Endothelial cell of umbilical vein (primary cell): ENCODE measurements around the gene APIP. TPM values are rescaled to one million over a fixed set of nuclear protein-coding genes. Genes with fewer than 3 reads are reported as not detected.

ENCODE experiments used
- BruUV-seq: library from RNA; stranded (reverse); fragments of 400-500 nt; replicated peaks from 2 replicates; lab custom pipeline; 2021; lab: Mats Ljungman, UMichigan
- CTCF ChIA-PET: fragments of 300-600, 350-600 bp; sonication (Branson Sonifier 250); formaldehyde crosslinking; loops from one replicate; lab custom pipeline; 2021; ENCODE audit warnings: antibody characterized with exemption, inconsistent platforms; lab: Charles Lee
- POLR2A ChIA-PET: fragments of 300-600, 350-600 bp; sonication (Branson Sonifier 250); formaldehyde crosslinking; loops from one replicate; lab custom pipeline; 2021; ENCODE audit warnings: antibody characterized with exemption, inconsistent platforms; lab: Charles Lee
- DNase-seq: peaks from one replicate; pipeline ENCODE4 v3.0.0-alpha.2; 2011; ENCODE audit warnings: low read depth, low spot score
- FAIRE-seq: peaks from 2 replicates; lab custom pipeline; 2011; peaks lifted over from hg19 to GRCh38; lab: Jason Lieb, UNC
- H2AFZ ChIP-seq: 2 replicates; pipeline ENCODE4 v1.6.0; 2012; ENCODE audit warnings: low read depth, low read length, control low read depth, inconsistent platforms
- H3K27ac ChIP-seq: 2 replicates; pipeline ENCODE4 v1.5.1; 2011; ENCODE audit warnings: low read depth, mild to moderate bottlenecking, control low read depth, low read length, moderate library complexity; ENCODE audit not compliant: insufficient read depth
- H3K27me3 ChIP-seq, 2 experiments: 2 replicates each; pipeline versions ENCODE4 v1.6.0 to v1.6.1; 2011; ENCODE audit warnings: low read length in 2 of 2, mixed read lengths in 1 of 2; ENCODE audit not compliant: control insufficient read depth in 2 of 2, insufficient read depth in 2 of 2
- H3K36me3 ChIP-seq, 2 experiments: 2 replicates in 1 of 2; 3 replicates in 1 of 2; pipeline ENCODE4 v1.5.1; 2011; ENCODE audit warnings: low read length in 2 of 2, mild to moderate bottlenecking in 1 of 2, moderate library complexity in 1 of 2; ENCODE audit not compliant: control insufficient read depth in 2 of 2, insufficient read depth in 2 of 2; ENCODE audit errors: extremely low read depth in 1 of 2
- H3K4me1 ChIP-seq: 3 replicates; pipeline ENCODE4 v1.5.1; 2011; ENCODE audit warnings: mild to moderate bottlenecking, low read length; ENCODE audit not compliant: control insufficient read depth, insufficient read depth; ENCODE audit errors: extremely low read depth
- H3K4me2 ChIP-seq: 2 replicates; pipeline ENCODE4 v1.6.1; 2011; ENCODE audit warnings: low read length, control low read depth, mixed read lengths; ENCODE audit not compliant: insufficient read depth
- H3K4me3 ChIP-seq, 3 experiments: fragments of 200-600 bp in 1 of 3; sonication (generic), shearing (Covaris generic) in 1 of 3; replicated peaks in 1 of 3; 2 replicates each; pipeline ENCODE4 v1.5.1; 2011 to 2016; ENCODE audit warnings: control low read depth in 3 of 3, low read length in 3 of 3, mild to moderate bottlenecking in 2 of 3, inconsistent platforms in 1 of 3, low read depth in 1 of 3, moderate library complexity in 1 of 3; ENCODE audit not compliant: insufficient read depth in 1 of 3
- H3K79me2 ChIP-seq: 2 replicates; pipeline ENCODE4 v1.6.0; 2012; ENCODE audit warnings: low read length, inconsistent platforms; ENCODE audit not compliant: control insufficient read depth, insufficient read depth
- H3K9ac ChIP-seq: replicated peaks from 2 replicates; pipeline ENCODE3; 2011; ENCODE audit warnings: low read length, control low read depth; ENCODE audit not compliant: insufficient read depth; ENCODE audit errors: extremely low read depth
- H3K9me1 ChIP-seq: replicated peaks from 3 replicates; pipeline ENCODE4 v1.6.0; 2011; ENCODE audit warnings: mild to moderate bottlenecking, low read length; ENCODE audit not compliant: control insufficient read depth, insufficient read depth; ENCODE audit errors: extremely low read depth
- H3K9me3 ChIP-seq: replicated peaks from 2 replicates; pipeline ENCODE4 v1.5.1; 2012; ENCODE audit warnings: low read length, inconsistent platforms; ENCODE audit not compliant: control insufficient read depth, insufficient read depth
- H4K20me1 ChIP-seq: replicated peaks from 2 replicates; pipeline ENCODE3; 2011; ENCODE audit warnings: mild to moderate bottlenecking, low read length; ENCODE audit not compliant: control insufficient read depth, insufficient read depth; ENCODE audit errors: extremely low read depth
- EZH2 ChIP-seq: IDR thresholded peaks from 2 replicates; pipeline ENCODE4 v1.6.1; 2012; ENCODE audit warnings: borderline replicate concordance, low read depth, mild to moderate bottlenecking, moderate library complexity, low read length, inconsistent platforms; ENCODE audit not compliant: severe bottlenecking
- FOS ChIP-seq: IDR thresholded peaks from 2 replicates; pipeline ENCODE4 v1.6.1; 2011; ENCODE audit warnings: mild to moderate bottlenecking, low read length, moderate library complexity, borderline replicate concordance; ENCODE audit not compliant: insufficient read depth
- GATA2 ChIP-seq: IDR thresholded peaks from 2 replicates; pipeline ENCODE4 v1.7.0; 2011; ENCODE audit warnings: low read depth, mild to moderate bottlenecking, moderate library complexity, mixed read lengths, low read length; ENCODE audit not compliant: insufficient read length, insufficient read depth
- JUN ChIP-seq: IDR thresholded peaks from 2 replicates; pipeline ENCODE4 v1.6.1; 2011; ENCODE audit warnings: borderline replicate concordance, low read depth; ENCODE audit not compliant: insufficient read length, insufficient read depth
- MYC ChIP-seq: IDR thresholded peaks from one replicate; pipeline ENCODE4 v1.6.1; 2011; ENCODE audit warnings: mild to moderate bottlenecking, low read depth, low read length
- POLR2A ChIP-seq: IDR thresholded peaks from 2 replicates; pipeline ENCODE4 v1.6.1; 2012; ENCODE audit warnings: low read depth, mild to moderate bottlenecking, control low read depth, low read length
- POLR2AphosphoS5 ChIP-seq: IDR thresholded peaks from 2 replicates; pipeline ENCODE4 v1.6.1; 2012; ENCODE audit warnings: low read depth, mild to moderate bottlenecking, control low read depth, low read length, moderate library complexity; ENCODE audit not compliant: insufficient read depth
- dilution Hi-C: fragments of 300-500 bp; cut with MboI; formaldehyde crosslinking; loops from one replicate; pipeline ENCODE4 v1.15.0; 2019; ENCODE audit warnings: low sequenced_read_pairs; ENCODE audit not compliant: extremely low pct_ligation_motif_present
- intact Hi-C: fragments of 100-400 bp; cut with micrococcal nuclease; formaldehyde crosslinking; loops from one replicate; pipeline ENCODE4 v1.10.0; 2022
- polyA plus RNA-seq, 4 experiments: library from polyadenylated mRNA; depleted of rRNA in 3 of 4; stranded (reverse) in 3 of 4; unstranded in 1 of 4; fragments of >200 nt; gene quantifications; 2 replicates each; pipeline versions ENCODE4 v1.2.1 to v1.2.3, GENCODE V29; 2011 to 2012; ENCODE audit warnings: missing spikeins in 1 of 4
- total RNA-seq: library from RNA; stranded (reverse); gene quantifications from 2 replicates; pipeline ENCODE4 v1.2.3, GENCODE V29; 2021
- TF ChIP-seq, protein P1 (sequence below), 2 donors: IDR thresholded peaks; 1 replicate in 1 of 2; 2 replicates in 1 of 2; pipeline ENCODE4 v1.5.1; 2011; ENCODE audit warnings: low read length in 2 of 2, mild to moderate bottlenecking in 2 of 2, moderate library complexity in 2 of 2, control low read depth in 1 of 2, inconsistent platforms in 1 of 2, low read depth in 1 of 2; ENCODE audit not compliant: insufficient read depth in 1 of 2; ENCODE audit errors: extremely low read depth in 1 of 2
- TF ChIP-seq, protein P2 (sequence below): IDR thresholded peaks from 2 replicates; pipeline ENCODE4 v1.6.1; 2011; ENCODE audit not compliant: insufficient read depth, insufficient read length

Gene APIP
- total and polyA plus RNA-seq, 2 donors (not counting 3 experiments of a cell fraction or from before 2014, with no cell fraction given), result 10.0 to 26.9 TPM

GRCh38 chr11:34840736-34841386 is 75.3 kb downstream of the APIP start:
- H3K36me3 ChIP-seq, result no peaks in the 10 kb centered on the region
- FAIRE-seq (peak; percentile 52), DNase-seq (peak; percentile 11)
- no peaks in the 10 kb centered on the region for H3K27me3 ChIP-seq
- H3K4me1 ChIP-seq, result peaks cover 6% of the 10 kb centered on the region
- POLR2A ChIA-PET, result no interaction called here
- H3K9me3 ChIP-seq, result no peaks in the 10 kb centered on the region
- H2AFZ ChIP-seq, result no peak overlapping the region
- H3K79me2 ChIP-seq, result no peaks in the 10 kb centered on the region
- CTCF ChIA-PET, result interaction anchor here (1.0 to 2.6 kb wide), 4 partner anchors 26 to 50 kb away, joined by 3 to 12 read pairs (median 4); no protein-coding TSS in a partner anchor
- H3K4me3 ChIP-seq, result no peak overlapping the region
- no peak overlapping the region for H3K4me2 ChIP-seq
- no peak for TF ChIP-seq POLR2AphosphoS5
- TF ChIP-seq FOS, result no peak
- TF ChIP-seq, protein P1, sequence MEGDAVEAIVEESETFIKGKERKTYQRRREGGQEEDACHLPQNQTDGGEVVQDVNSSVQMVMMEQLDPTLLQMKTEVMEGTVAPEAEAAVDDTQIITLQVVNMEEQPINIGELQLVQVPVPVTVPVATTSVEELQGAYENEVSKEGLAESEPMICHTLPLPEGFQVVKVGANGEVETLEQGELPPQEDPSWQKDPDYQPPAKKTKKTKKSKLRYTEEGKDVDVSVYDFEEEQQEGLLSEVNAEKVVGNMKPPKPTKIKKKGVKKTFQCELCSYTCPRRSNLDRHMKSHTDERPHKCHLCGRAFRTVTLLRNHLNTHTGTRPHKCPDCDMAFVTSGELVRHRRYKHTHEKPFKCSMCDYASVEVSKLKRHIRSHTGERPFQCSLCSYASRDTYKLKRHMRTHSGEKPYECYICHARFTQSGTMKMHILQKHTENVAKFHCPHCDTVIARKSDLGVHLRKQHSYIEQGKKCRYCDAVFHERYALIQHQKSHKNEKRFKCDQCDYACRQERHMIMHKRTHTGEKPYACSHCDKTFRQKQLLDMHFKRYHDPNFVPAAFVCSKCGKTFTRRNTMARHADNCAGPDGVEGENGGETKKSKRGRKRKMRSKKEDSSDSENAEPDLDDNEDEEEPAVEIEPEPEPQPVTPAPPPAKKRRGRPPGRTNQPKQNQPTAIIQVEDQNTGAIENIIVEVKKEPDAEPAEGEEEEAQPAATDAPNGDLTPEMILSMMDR (IDR thresholded peaks at IDR 0.05; ENCODE audit: extremely low read depth in 1 of 2, insufficient read depth in 1 of 2, low read depth in 1 of 2, low read length in 2 of 2), result peak; percentile 44 to 61
- no peak for TF ChIP-seq POLR2A
- no peak for TF ChIP-seq JUN
- H4K20me1 ChIP-seq, result no peaks in the 10 kb centered on the region
- H3K9ac ChIP-seq, result no peak overlapping the region
- no peaks in the 10 kb centered on the region for H3K9me1 ChIP-seq
- intact Hi-C loops (loop anchor here (2.0 kb wide), 1 partner anchor 48 kb away; no protein-coding TSS in a partner anchor), dilution Hi-C loops (no loop called here)
- no TSS peak for BruUV-seq
- H3K27ac ChIP-seq, result no peak overlapping the region

GRCh38 chr11:34839969-34840368 is 76.2 kb downstream of the APIP start:
- no peaks in the 10 kb centered on the region for H3K27me3 ChIP-seq
- DNase-seq (no peak), FAIRE-seq (no peak)
- H3K4me2 ChIP-seq, result no peak overlapping the region
- no peaks in the 10 kb centered on the region for H3K79me2 ChIP-seq
- BruUV-seq, result no TSS peak
- intact Hi-C loops, result loop anchor here (2.0 kb wide), 1 partner anchor 47 kb away; no protein-coding TSS in a partner anchor
- dilution Hi-C loops, result no loop called here
- no peaks in the 10 kb centered on the region for H4K20me1 ChIP-seq
- TF ChIP-seq FOS (no peak), JUN (no peak), GATA2 (no peak), EZH2 (no peak), MYC (no peak), POLR2A (no peak)
- TF ChIP-seq, protein P1 (IDR thresholded peaks at IDR 0.05; ENCODE audit: extremely low read depth in 1 of 2, insufficient read depth in 1 of 2, low read depth in 1 of 2, low read length in 2 of 2), result no peak
- TF ChIP-seq, protein P2, sequence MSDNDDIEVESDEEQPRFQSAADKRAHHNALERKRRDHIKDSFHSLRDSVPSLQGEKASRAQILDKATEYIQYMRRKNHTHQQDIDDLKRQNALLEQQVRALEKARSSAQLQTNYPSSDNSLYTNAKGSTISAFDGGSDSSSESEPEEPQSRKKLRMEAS, result no peak
- POLR2A ChIA-PET, result no interaction called here
- no peak overlapping the region for H3K27ac ChIP-seq
- H3K4me3 ChIP-seq, result no peak overlapping the region
- H3K9me3 ChIP-seq, result no peaks in the 10 kb centered on the region
- peaks cover 6% of the 10 kb centered on the region for H3K4me1 ChIP-seq
- CTCF ChIA-PET, result interaction anchor here (1.0 to 2.6 kb wide), 2 partner anchors 27 to 49 kb away, joined by 3 to 12 read pairs; no protein-coding TSS in a partner anchor
- H3K9me1 ChIP-seq, result no peaks in the 10 kb centered on the region
- H3K9ac ChIP-seq, result no peak overlapping the region
- no peaks in the 10 kb centered on the region for H3K36me3 ChIP-seq
- no peak overlapping the region for H2AFZ ChIP-seq
